Colon (tissue), 2 donors: ENCODE measurements around the gene ZNF8.
"Not testable (repeated sequence)": the region's sequence is repeated elsewhere in the genome, so short reads cannot be mapped to it uniquely, and the experiment has no call there.

ENCODE experiments used
- FAIRE-seq: peaks from 2 replicates; lab custom pipeline; 2012; peaks lifted over from hg19 to GRCh38; lab: Jason Lieb, UNC
- donor health status: control.
- donor health status: control.

The ZNF8 gene

DNA sequence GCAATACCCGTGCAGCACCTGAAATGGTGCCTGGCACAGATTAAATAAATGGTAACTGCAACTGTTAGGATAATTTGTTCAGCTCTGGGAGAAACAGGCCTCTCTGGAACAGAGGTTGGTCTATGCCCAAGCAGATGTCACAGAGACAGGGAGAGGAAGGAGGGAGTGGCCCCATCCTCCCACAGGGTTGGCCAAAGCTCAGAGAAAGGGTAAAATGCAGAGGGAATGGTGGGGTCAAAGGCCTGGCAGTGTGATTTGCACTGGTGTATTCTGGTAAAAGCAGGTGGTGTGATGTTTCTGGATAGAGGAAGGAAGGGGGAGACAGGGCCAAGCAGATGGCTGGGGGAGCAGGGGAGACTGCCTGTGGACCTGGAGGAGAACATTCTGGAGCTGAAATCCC lies 57.5 kb downstream of the ZNF8 start:
- FAIRE-seq, result no peak

DNA sequence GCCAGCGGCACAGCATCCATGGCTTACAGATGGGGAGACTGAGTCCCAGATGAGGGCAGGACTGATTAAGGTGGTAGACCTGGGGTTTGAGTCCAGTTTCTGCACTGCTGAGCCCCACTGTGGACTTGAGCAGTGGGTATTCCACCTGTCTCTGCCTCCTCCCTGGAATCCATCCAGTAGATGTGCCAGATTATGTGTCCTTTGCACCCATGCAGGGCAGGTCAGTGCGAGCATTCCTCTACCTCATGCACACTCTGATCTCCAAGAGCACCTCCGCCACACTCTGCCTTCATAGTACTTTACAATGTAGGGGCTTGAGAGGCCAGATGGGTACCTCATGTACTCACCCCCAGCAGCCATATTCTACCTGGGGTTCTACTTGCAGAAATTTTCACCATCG lies 58.1 kb downstream of the ZNF8 start:
- FAIRE-seq, result no peak

GRCh38 chr19:58338336-58338735 lies 59.6 kb downstream of the ZNF8 start:
- FAIRE-seq, result no peak

DNA sequence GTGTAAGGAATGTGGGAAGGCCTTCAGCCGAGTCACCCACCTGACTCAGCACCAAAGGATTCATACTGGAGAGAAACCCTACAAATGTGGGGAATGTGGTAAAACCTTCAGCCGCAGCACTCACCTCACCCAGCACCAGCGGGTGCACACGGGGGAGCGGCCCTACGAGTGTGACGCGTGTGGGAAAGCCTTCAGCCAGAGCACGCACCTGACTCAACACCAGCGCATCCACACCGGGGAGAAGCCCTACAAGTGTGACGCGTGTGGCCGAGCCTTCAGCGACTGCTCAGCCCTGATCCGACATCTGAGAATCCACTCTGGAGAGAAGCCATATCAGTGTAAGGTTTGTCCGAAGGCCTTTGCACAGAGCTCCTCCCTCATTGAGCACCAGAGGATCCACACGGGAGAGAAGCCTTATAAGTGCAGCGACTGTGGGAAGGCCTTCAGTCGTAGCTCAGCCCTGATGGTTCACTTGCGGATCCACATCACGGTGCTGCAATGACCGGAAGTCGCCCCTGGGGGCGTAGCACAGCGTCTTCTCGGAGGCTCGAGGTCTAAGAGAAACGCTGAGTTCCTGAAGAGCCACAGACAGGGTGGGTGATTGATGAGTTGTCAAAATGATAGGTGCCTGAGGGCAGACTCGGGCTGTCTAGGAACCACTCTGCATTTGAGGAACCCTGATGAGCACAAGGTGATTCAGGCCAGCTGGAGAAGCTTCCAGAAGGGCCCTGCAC lies 60.2 kb downstream of the ZNF8 start:
- no peak for FAIRE-seq

DNA sequence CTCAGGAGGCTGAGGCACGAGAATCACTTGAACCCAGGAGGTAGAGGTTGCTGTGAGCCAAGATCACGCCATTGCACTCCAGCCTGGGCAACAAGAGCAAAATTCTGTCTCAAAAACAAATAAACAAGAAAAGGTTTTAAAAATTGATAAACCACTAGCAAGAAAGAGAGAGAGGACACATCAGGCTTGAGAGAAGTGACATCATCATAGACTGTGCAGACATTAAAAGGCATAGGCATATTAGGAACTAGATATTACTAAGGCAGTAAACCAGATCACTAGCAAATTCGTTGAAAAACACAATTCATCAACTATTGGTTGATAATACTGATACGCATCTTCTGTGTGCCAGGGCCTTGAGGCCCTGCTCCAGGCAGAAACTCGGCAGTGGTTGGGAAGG lies 66.8 kb downstream of the ZNF8 start:
- no peak for FAIRE-seq

DNA sequence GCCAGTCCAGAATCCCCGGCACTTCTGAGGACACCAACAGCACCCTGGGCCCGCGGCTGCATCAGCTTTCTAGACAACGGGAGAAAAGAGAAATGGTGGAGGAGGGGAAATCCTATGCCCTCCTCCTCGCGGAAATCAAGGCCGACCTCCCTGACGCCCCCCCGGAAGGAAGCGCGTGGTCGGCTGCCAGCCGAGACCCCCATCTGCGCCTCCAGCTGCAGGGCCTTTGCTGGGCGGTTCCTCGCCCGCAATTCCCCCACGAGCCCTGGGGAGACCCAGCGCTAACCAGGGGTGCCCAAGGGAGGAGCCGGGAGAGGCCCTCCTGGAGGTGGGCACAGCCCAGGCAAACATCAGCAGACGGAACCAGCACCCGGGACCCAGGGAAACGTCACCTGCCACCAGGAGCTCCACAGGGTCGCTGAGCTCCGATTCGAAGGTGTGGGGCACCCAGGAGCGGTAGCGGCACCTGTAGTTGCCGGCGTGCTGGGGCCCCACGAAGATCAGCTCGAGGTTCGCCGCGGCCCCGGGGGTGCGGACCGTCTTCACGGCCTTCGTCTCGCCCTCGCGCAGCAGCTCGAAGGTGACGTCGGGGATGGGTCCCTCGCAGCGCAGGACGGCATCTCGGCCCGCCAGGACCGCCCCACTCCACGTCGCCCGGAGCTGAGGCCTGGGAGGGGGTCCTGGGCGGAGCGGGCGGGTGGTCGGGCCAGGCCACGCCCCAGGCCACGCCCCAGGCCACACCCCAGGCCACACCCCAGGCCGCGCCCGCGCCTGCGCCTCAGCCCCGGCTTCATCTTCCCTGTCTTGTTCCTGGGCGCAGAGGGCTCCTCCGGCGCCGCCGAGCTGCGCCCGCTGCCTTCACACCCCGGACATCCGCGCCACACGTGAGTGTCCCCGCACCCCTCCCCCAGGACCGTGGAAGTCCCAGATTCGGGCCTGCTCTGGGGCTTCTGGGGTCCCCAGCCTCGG lies 68.5 kb downstream of the ZNF8 start:
- FAIRE-seq, result no peak

GRCh38 chr19:58348080-58348479 lies 69.3 kb downstream of the ZNF8 start:
- not testable (repeated sequence) for FAIRE-seq

DNA sequence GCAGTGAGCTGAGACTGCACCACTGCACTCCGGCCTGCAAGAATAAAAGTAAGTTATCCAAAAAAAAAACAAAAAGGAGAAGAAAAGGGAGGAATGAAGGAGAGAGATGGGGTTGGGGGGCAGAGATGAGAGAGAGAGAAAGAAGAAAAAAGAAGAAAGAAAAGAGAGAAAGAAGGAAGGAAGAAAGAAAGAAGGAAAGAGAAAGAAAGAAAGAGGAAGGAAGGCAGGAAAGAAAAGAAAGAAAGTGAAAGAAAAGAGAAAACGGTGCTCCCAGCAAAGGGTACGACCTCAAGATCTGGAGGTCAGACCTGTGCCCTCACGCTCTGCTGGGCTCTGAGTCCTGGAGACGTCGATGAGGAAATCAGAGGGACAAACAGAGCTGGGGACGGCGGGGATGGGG lies 70.8 kb downstream of the ZNF8 start:
- no peak for FAIRE-seq

DNA sequence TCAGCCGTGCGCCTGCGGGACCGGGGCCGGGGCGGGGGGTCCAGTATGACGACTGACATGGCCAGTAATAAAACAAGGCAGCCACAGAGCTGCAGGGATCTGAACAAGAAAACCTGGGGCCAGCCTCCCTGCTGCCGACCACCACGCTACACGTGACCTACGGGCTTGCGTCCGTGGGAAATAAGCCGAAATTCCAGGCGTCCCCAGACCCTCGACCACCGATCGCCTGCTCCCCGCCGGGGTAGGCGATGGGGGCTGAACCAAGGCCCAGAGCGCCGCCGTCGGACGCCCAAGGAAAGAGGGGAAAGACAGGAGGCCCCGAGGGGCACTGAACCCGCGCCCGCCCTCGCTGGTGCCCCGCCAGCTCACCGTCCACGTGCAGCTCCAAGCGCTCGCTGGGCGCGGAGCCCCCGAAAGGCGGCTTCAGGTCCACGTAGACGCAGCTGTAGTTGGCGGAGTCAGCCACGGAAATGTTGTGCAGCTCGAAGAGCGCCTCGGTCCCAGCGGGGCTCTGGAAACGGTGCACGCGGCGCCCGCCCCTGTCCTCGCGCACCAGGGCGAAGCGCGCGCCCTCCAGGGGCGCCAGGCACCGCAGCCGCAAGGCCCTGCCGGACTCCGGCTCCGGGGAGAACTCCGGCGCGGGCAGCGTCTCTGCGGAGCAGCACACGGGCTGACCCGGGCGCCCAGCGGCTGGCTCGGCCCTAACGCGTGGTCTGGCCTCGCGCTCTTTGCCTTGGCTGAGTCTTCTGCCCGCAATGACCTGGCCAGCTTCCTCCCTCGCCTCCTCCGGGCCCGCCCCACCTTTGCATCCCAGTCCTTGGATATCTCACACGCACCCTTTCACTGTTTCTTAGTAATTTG lies 71.5 kb downstream of the ZNF8 start:
- FAIRE-seq, result no peak

DNA sequence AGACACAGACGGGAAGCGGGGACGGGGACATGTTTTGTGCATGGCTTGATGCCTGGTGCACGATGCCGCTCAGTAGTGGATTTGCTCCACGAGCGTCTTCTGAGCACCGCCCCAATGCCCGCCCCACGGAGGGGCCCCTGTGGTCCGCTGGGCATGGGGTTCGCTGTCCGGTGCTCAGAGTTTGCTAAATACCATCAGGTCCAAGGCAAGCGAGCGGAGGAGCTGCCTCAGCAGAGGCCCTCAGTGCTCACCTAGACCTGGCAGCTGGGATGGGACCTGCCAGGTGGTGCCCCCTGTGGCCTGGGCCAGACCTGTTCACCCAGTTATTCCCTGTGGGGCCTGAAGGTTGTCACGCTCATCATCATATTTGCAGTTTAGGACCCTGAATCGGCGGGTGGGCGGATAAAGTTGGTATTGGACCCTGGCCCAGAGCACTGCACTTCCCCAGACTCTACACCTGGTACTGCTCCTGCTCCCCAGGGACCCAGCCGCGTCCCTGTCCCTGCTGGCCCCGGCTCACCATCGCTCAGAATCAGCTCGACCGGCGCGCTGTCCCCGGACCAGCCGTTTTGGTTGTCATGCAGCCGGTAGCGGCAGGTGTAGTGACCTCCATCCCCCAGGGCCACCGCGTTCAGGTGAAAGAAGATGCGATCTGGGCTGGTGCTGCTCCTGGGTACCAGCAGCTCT lies 72.3 kb downstream of the ZNF8 start:
- no peak for FAIRE-seq

DNA sequence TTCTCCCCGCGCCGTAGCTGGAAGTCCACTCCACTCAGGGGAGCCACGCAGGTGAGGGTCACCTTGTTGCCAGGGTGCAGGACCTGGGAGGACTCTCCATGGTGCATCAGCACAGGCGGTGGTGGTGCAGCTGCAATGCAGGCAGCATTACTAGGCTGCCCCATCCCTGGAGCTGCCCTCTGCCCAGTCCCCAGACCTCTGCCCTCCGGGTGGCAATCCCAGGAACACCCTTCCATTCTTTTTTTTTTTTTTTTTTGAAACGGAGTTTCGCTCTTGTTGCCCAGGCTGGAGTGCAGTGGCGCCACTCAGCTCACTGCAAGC lies 72.8 kb downstream of the ZNF8 start:
- FAIRE-seq, result no peak

DNA sequence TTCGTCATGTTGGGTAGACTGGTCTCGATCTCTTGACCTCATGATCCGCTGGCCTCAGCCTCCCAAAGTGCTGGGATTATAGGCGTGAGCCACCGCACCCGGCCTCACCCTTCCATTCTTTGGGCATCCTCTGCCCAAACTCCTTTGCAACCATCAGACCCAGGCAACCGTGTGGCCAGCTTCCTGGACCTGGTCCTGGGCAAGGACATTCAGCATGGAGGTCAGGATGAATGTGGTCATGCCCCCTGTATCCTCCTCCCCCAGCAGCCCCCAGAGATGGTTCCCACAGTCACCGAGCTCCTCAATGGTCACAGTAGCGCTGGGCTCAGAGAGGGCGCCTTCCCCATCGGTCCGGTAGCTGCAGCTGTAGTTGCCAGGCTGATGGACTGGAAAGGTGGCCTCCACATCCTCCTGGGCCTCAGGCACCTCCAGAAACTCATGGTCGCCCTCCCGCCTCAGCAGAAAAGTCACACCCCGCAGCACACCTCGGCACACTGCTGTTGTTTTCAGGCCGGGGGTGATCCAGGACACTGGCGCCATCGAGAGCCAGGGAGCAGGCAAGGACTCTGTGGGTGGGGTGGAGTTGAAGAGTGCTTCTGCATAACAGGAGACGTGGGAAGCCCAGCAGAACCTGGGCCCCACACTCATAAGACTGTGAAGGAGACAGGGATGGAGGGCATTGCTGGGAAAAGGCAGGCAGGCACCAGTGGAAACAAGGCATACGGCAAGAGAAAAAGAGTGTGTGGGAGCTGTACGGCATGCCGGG lies 73.4 kb downstream of the ZNF8 start:
- FAIRE-seq, result no peak
